H1 (cell line): Measurements from ENCODE around the gene WDR91. TPM values are rescaled to one million over a fixed set of nuclear protein-coding genes. Genes with fewer than 3 reads are reported as not detected.

ENCODE experiments used
- CTCF ChIA-PET: fragments of 300-600 bp; sonication (Branson Sonifier 250); formaldehyde crosslinking; loops from one replicate; lab custom pipeline; 2021; ENCODE audit not compliant: partially characterized antibody; lab: Charles Lee
- POLR2A ChIA-PET: fragments of 300-600 bp; sonication (Branson Sonifier 250); formaldehyde crosslinking; loops from one replicate; lab custom pipeline; 2021; ENCODE audit warnings: inconsistent platforms; ENCODE audit not compliant: partially characterized antibody; lab: Charles Lee
- DNase-seq, 2 experiments: peaks; one replicate each; pipeline versions ENCODE4 v3.0.0 to v3.0.0-alpha.2; 2010 to 2022; ENCODE audit warnings: low spot score in 2 of 2, low read depth in 1 of 2, mixed read lengths in 1 of 2
- FAIRE-seq: peaks from 2 replicates; lab custom pipeline; 2011; peaks lifted over from hg19 to GRCh38; lab: Jason Lieb, UNC
- H2AFZ ChIP-seq: 2 replicates; pipeline ENCODE4 v1.8.1; 2012; ENCODE audit warnings: low read length, inconsistent platforms
- H2AK5ac ChIP-seq: 2 replicates; pipeline ENCODE4 v1.6.1; 2013; ENCODE audit warnings: low read depth, low read length
- H2BK120ac ChIP-seq: replicated peaks from 2 replicates; pipeline ENCODE3; 2013; ENCODE audit warnings: low read depth, low read length, inconsistent platforms
- H2BK12ac ChIP-seq: 2 replicates; pipeline ENCODE4 v1.6.1; 2013; ENCODE audit warnings: low read depth, low read length
- H2BK15ac ChIP-seq: 2 replicates; pipeline ENCODE4 v1.6.1; 2013; ENCODE audit warnings: low read length
- H2BK20ac ChIP-seq: 2 replicates; pipeline ENCODE4 v1.6.1; 2013; ENCODE audit warnings: low read length
- H2BK5ac ChIP-seq: 2 replicates; pipeline ENCODE4 v1.6.1; 2013; ENCODE audit warnings: low read depth, low read length
- H3K14ac ChIP-seq: 2 replicates; pipeline ENCODE4 v1.6.1; 2013; ENCODE audit warnings: inconsistent platforms; ENCODE audit not compliant: insufficient read length
- H3K18ac ChIP-seq: 2 replicates; pipeline ENCODE4 v1.6.1; 2013; ENCODE audit warnings: low read length; ENCODE audit errors: extremely low read depth
- H3K23ac ChIP-seq: 2 replicates; pipeline ENCODE4 v1.6.1; 2013; ENCODE audit warnings: inconsistent platforms; ENCODE audit not compliant: insufficient read length
- H3K23me2 ChIP-seq: 2 replicates; pipeline ENCODE4 v1.6.1; 2013; ENCODE audit warnings: low read depth, low read length
- H3K27ac ChIP-seq: 2 replicates; pipeline ENCODE4 v1.6.1; 2011; ENCODE audit warnings: low read depth, low read length, inconsistent platforms
- H3K27me3 ChIP-seq, 4 experiments: replicated peaks in 1 of 4; 1 replicate in 1 of 4; 2 replicates in 3 of 4; pipeline versions ENCODE4 v1.6.1 to v1.8.1; 2011 to 2013; ENCODE audit warnings: low read length in 3 of 4, mild to moderate bottlenecking in 3 of 4, inconsistent platforms in 2 of 4, mixed read lengths in 2 of 4, moderate library complexity in 1 of 4; ENCODE audit not compliant: control insufficient read depth in 3 of 4, insufficient read depth in 3 of 4; ENCODE audit errors: extremely low read depth in 1 of 4
- H3K36me3 ChIP-seq, 4 experiments: 2 replicates each; pipeline versions ENCODE4 v1.6.1 to v1.8.1; 2011 to 2013; ENCODE audit warnings: mild to moderate bottlenecking in 4 of 4, low read length in 3 of 4, moderate library complexity in 2 of 4, control low read depth in 1 of 4, inconsistent platforms in 1 of 4; ENCODE audit not compliant: insufficient read depth in 4 of 4, control insufficient read depth in 2 of 4
- H3K4ac ChIP-seq: replicated peaks from 2 replicates; pipeline ENCODE3; 2013; ENCODE audit warnings: low read length, low read depth, mixed read lengths, inconsistent platforms; ENCODE audit not compliant: insufficient read length
- H3K4me1 ChIP-seq, 4 experiments: replicated peaks in 1 of 4; 1 replicate in 1 of 4; 2 replicates in 3 of 4; pipeline versions ENCODE4 v1.6.1 to v1.8.1; 2011 to 2013; ENCODE audit warnings: low read length in 3 of 4, inconsistent platforms in 2 of 4, mixed read lengths in 1 of 4; ENCODE audit not compliant: insufficient read depth in 4 of 4, control insufficient read depth in 3 of 4
- H3K4me2 ChIP-seq, 2 experiments: 2 replicates each; pipeline versions ENCODE4 v1.6.1 to v1.8.1; 2011 to 2013; ENCODE audit warnings: low read depth in 2 of 2, low read length in 2 of 2, control low read depth in 1 of 2, inconsistent platforms in 1 of 2, mild to moderate bottlenecking in 1 of 2; ENCODE audit not compliant: insufficient read depth in 1 of 2
- H3K4me3 ChIP-seq, 4 experiments: fragments of 200-600, 300-600 bp in 1 of 4; sonication (generic), shearing (Covaris generic), sonication (Bioruptor Twin) in 1 of 4; 2 replicates each; pipeline versions ENCODE4 v1.5.1 to v1.8.1; 2011 to 2016; ENCODE audit warnings: low read length in 4 of 4, low read depth in 3 of 4, control low read depth in 2 of 4, inconsistent platforms in 2 of 4, mild to moderate bottlenecking in 2 of 4, mixed read lengths in 1 of 4, moderate library complexity in 1 of 4; ENCODE audit not compliant: insufficient read depth in 2 of 4; ENCODE audit errors: extremely low read depth in 1 of 4
- H3K56ac ChIP-seq: replicated peaks from 2 replicates; pipeline ENCODE3; 2013; ENCODE audit warnings: low read depth, mild to moderate bottlenecking, mixed read lengths, low read length, inconsistent platforms; ENCODE audit not compliant: insufficient read length
- H3K79me1 ChIP-seq: 2 replicates; pipeline ENCODE4 v1.6.1; 2013; ENCODE audit warnings: low read depth, low read length, control low read depth
- H3K79me2 ChIP-seq, 2 experiments: 2 replicates each; pipeline versions ENCODE4 v1.6.1 to v1.8.1; 2012 to 2013; ENCODE audit warnings: low read length in 2 of 2, mild to moderate bottlenecking in 2 of 2, inconsistent platforms in 1 of 2; ENCODE audit not compliant: insufficient read depth in 2 of 2, control insufficient read depth in 1 of 2
- H3K9ac ChIP-seq, 4 experiments: replicated peaks in 1 of 4; 1 replicate in 1 of 4; 2 replicates in 3 of 4; pipeline versions ENCODE4 v1.6.1 to v1.8.1; 2011 to 2013; ENCODE audit warnings: low read depth in 3 of 4, low read length in 3 of 4, control low read depth in 2 of 4, mild to moderate bottlenecking in 2 of 4, moderate library complexity in 2 of 4, inconsistent platforms in 1 of 4; ENCODE audit errors: extremely low read depth in 1 of 4
- H3K9me3 ChIP-seq, 2 experiments: 2 replicates each; pipeline versions ENCODE4 v1.6.1 to v1.8.1; 2012 to 2013; ENCODE audit warnings: mild to moderate bottlenecking in 2 of 2, moderate library complexity in 2 of 2, control low read depth in 1 of 2, inconsistent platforms in 1 of 2, low read depth in 1 of 2, low read length in 1 of 2, mixed read lengths in 1 of 2; ENCODE audit not compliant: insufficient read depth in 2 of 2
- H4K20me1 ChIP-seq, 2 experiments: replicated peaks in 1 of 2; 2 replicates each; pipeline versions ENCODE3 to v1.8.1; 2011 to 2013; ENCODE audit warnings: inconsistent platforms in 2 of 2, low read length in 2 of 2, mild to moderate bottlenecking in 1 of 2; ENCODE audit not compliant: insufficient read depth in 2 of 2, control insufficient read depth in 1 of 2
- H4K5ac ChIP-seq: 2 replicates; pipeline ENCODE4 v1.6.1; 2013; ENCODE audit warnings: low read length, low read depth, mixed read lengths, inconsistent platforms; ENCODE audit not compliant: insufficient read length
- H4K8ac ChIP-seq: 2 replicates; pipeline ENCODE4 v1.8.0; 2013; ENCODE audit warnings: mild to moderate bottlenecking, moderate library complexity, low read length, inconsistent platforms; ENCODE audit not compliant: insufficient read depth; ENCODE audit errors: extremely low read depth
- H4K91ac ChIP-seq: replicated peaks from 2 replicates; pipeline ENCODE3; 2013; ENCODE audit warnings: low read length, mixed read lengths, inconsistent platforms; ENCODE audit not compliant: insufficient read length
- BCL11A ChIP-seq, 2 experiments: IDR thresholded peaks; one replicate each; pipeline ENCODE4 v1.6.1; 2011; ENCODE audit warnings: low read depth in 2 of 2, low read length in 2 of 2, mild to moderate bottlenecking in 2 of 2
- CREB1 ChIP-seq: IDR thresholded peaks from 2 replicates; pipeline ENCODE4 v1.6.1; 2012; ENCODE audit warnings: inconsistent platforms
- POLR2A ChIP-seq, 2 experiments: IDR thresholded peaks; 1 replicate in 1 of 2; 2 replicates in 1 of 2; pipeline ENCODE4 v1.6.1; 2011; ENCODE audit warnings: low read depth in 2 of 2, low read length in 2 of 2, mild to moderate bottlenecking in 2 of 2; ENCODE audit errors: control extremely low read depth in 1 of 2
- SAP30 ChIP-seq: fragments of 300-600 bp; sonication (generic); IDR thresholded peaks from 2 replicates; pipeline ENCODE4 v1.7.1; 2012; ENCODE audit warnings: low read length, moderate library complexity, mild to moderate bottlenecking, inconsistent platforms; ENCODE audit not compliant: insufficient read depth, insufficient replicate concordance
- SP2 ChIP-seq: IDR thresholded peaks from 2 replicates; pipeline ENCODE4 v1.6.1; 2012; ENCODE audit warnings: mild to moderate bottlenecking, low read length, inconsistent platforms
- SUZ12 ChIP-seq: fragments of 200-600 bp; sonication (generic); IDR thresholded peaks from 2 replicates; pipeline ENCODE4 v1.6.1; 2012; ENCODE audit warnings: mild to moderate bottlenecking, inconsistent platforms, low read length, moderate library complexity, mixed read lengths
- ZNF274 ChIP-seq: IDR thresholded peaks from 2 replicates; pipeline ENCODE4 v1.7.0; 2012; ENCODE audit warnings: low read length, borderline replicate concordance; ENCODE audit errors: extremely low read depth
- WGBS, 2 experiments: shearing (Covaris generic) in 1 of 2; methylation state at CpG; one replicate each; pipeline versions ENCODE4 v1.1.6 to v1.1.7; 2013 to 2015; ENCODE audit warnings: low lambda C conversion rate in 2 of 2, mixed read lengths in 2 of 2, inconsistent platforms in 1 of 2, low coverage in 1 of 2, missing lambda C conversion rate in 1 of 2; ENCODE audit not compliant: insufficient replicate concordance in 2 of 2, insufficient coverage in 1 of 2, insufficient read length in 1 of 2; ENCODE audit errors: extremely low coverage in 1 of 2, missing lambda C conversion rate in 1 of 2; 5-methylcytosine and 5-hydroxymethylcytosine counted together
- polyA plus RNA-seq, 7 experiments: library from polyadenylated mRNA; depleted of rRNA in 3 of 7; stranded (reverse) in 5 of 7; unstranded in 2 of 7; fragments of >200 nt in 5 of 7; fragments of 200-250 nt in 2 of 7; gene quantifications; 1 replicate in 5 of 7; 2 replicates in 1 of 7; 4 replicates in 1 of 7; pipeline versions ENCODE4 v1.2.1 to v1.2.3, GENCODE V29; 2011 to 2013; ENCODE audit warnings: missing spikeins in 2 of 7, mixed read lengths in 2 of 7
- total RNA-seq: library from RNA; stranded (reverse); fragmentation: NEBNext Ultra II Directional; extraction: Animal tissue kit (Norgen Biotek cat#: 25700); gene quantifications from 2 replicates; pipeline ENCODE4 v1.2.1, GENCODE V29; 2021
- TF ChIP-seq, protein P1 (sequence below): IDR thresholded peaks from 2 replicates; pipeline ENCODE4 v1.6.1; 2012; ENCODE audit warnings: low read length, inconsistent platforms

WDR91 gene
- total and polyA plus RNA-seq, 2 of the 8 experiments (the other 6 are each of a cell fraction or from before 2014, with no cell fraction given), result 8.2 to 14.7 TPM

DNA sequence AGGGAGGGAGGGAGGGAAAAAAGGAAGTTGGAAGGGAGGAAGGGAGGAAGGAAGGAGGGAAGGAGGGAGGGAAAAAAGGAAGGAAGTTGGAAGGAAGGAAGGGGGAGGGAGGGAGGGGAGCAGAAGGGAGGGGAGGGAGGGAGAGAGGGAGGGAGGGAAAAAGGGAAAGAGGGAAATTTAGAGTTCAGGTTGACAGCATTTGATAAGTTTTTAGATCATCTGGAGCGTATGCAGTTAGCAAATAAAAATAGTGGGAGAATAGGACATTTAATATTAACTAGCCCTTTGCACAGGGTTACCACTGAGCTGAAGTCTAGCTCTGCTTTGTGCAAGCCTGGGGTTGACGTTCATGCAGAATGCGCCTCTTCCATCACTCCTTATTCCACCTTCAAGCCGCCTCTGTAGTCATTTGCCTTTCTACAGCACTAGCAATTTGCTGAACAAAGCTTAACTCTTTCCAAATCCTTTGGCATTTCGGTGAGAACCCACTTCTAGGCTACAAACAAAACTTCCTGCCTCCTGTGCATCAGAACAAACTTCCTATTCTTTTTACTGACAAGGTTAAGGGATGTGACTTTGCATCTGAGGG is 30.9 kb upstream of the WDR91 start:
- H3K23me2 ChIP-seq, result no peaks in the 10 kb centered on the region; the same call in 1 of the 2 replicates
- H3K9ac ChIP-seq, result no peak overlapping the region
- H3K4me2 ChIP-seq, result no peak overlapping the region
- H4K5ac ChIP-seq, result no peak overlapping the region
- H3K36me3 ChIP-seq, result no peaks in the 10 kb centered on the region
- no peak overlapping the region for H3K23ac ChIP-seq
- H2BK15ac ChIP-seq, result no peak overlapping the region
- TF ChIP-seq ZNF274 (no peak), POLR2A (IDR thresholded peaks at IDR 0.05; ENCODE audit: control extremely low read depth in 1 of 2, low read depth in 2 of 2, low read length in 2 of 2) (no peak), BCL11A (IDR thresholded peaks at IDR 0.05; ENCODE audit: low read depth in 2 of 2, low read length in 2 of 2) (no peak), SUZ12 (no peak), SP2 (no peak), CREB1 (no peak), SAP30 (no peak)
- TF ChIP-seq, protein P1, sequence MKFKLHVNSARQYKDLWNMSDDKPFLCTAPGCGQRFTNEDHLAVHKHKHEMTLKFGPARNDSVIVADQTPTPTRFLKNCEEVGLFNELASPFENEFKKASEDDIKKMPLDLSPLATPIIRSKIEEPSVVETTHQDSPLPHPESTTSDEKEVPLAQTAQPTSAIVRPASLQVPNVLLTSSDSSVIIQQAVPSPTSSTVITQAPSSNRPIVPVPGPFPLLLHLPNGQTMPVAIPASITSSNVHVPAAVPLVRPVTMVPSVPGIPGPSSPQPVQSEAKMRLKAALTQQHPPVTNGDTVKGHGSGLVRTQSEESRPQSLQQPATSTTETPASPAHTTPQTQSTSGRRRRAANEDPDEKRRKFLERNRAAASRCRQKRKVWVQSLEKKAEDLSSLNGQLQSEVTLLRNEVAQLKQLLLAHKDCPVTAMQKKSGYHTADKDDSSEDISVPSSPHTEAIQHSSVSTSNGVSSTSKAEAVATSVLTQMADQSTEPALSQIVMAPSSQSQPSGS, result no peak
- H3K4ac ChIP-seq, result no peak overlapping the region
- POLR2A ChIA-PET, result no interaction called here
- H3K4me1 ChIP-seq, result peaks cover 0 to 9% (median 1%) of the 10 kb centered on the region in 4 experiments; a peak in 5 of 7 replicates
- H2BK12ac ChIP-seq, result no peak overlapping the region
- H2AFZ ChIP-seq, result no peak overlapping the region
- H3K56ac ChIP-seq, result no peak overlapping the region
- H3K18ac ChIP-seq, result no peak overlapping the region
- WGBS, 2 experiments, result 77% methylated on average over 5 of the region's 5 CpGs; no CpG with 5 or more reads in 1 of the 2 experiments
- no peak overlapping the region for H3K14ac ChIP-seq
- no peaks in the 10 kb centered on the region for H3K79me1 ChIP-seq
- no peak overlapping the region for H2AK5ac ChIP-seq
- no peak overlapping the region for H3K27ac ChIP-seq
- no peaks in the 10 kb centered on the region for H3K79me2 ChIP-seq
- H2BK20ac ChIP-seq, result no peak overlapping the region
- no peak overlapping the region for H2BK5ac ChIP-seq
- DNase-seq (no peak), FAIRE-seq (no peak)
- no peak overlapping the region for H4K91ac ChIP-seq
- H3K4me3 ChIP-seq, result no peak overlapping the region
- H2BK120ac ChIP-seq, result no peak overlapping the region
- no peaks in the 10 kb centered on the region for H3K27me3 ChIP-seq
- H4K20me1 ChIP-seq, result no peaks in the 10 kb centered on the region
- CTCF ChIA-PET, result interaction anchor here (1.5 kb wide), 1 partner anchor 10 kb away, joined by 5 read pairs; no protein-coding TSS in a partner anchor
- peaks cover 0 to 6% of the 10 kb centered on the region in 2 experiments; a peak in 1 of 4 replicates for H3K9me3 ChIP-seq
- no peak overlapping the region for H4K8ac ChIP-seq
